HG03442 (cell line): ENCODE results near the gene ZNF778.

Experiments used
- ATAC-seq: cut with Tn5 transposase; IDR thresholded peaks from one replicate; pipeline ENCODE4 v1.9.1; 2021; ENCODE audit warnings: mild to moderate bottlenecking, moderate library complexity; ENCODE audit not compliant: unreplicated experiment

Gene ZNF778

GRCh38 chr16:89217388-89218191, at the start of gene ZNF778:
Gene ZNF778, plus strand, starts transcription at chr16:89217703. Its CDS starts 3,425 bp downstream, at chr16:89221128.
- ATAC-seq: peak; percentile 74

- no peak for ATAC-seq
These were observed 48.9 kb upstream of the ZNF778 start for GRCh38 chr16:89168381-89169189.

GRCh38 chr16:89169778-89170177, 47.7 kb upstream of the ZNF778 start:
- no peak for ATAC-seq

GRCh38 chr16:89170346-89171215, 46.9 kb upstream of the ZNF778 start:
- ATAC-seq: no peak

GRCh38 chr16:89171216-89172170, 46.0 kb upstream of the ZNF778 start, which contains the start of gene CDH15:
Gene CDH15, plus strand, starts transcription at chr16:89171748. Its CDS starts 84 bp downstream, at chr16:89171832.
- peak; percentile 70 for ATAC-seq

GRCh38 chr16:89172171-89172527, 45.4 kb upstream of the ZNF778 start:
- no peak for ATAC-seq

GRCh38 chr16:89172528-89173173, 44.9 kb upstream of the ZNF778 start:
- no peak for ATAC-seq

- ATAC-seq: no peak
These were observed 44.2 kb upstream of the ZNF778 start for GRCh38 chr16:89173174-89173921.

GRCh38 chr16:89174055-89174827, 43.3 kb upstream of the ZNF778 start:
- ATAC-seq: no peak

GRCh38 chr16:89174877-89175276, 42.6 kb upstream of the ZNF778 start:
- ATAC-seq: no peak

GRCh38 chr16:89175280-89176146, 42.0 kb upstream of the ZNF778 start:
- ATAC-seq: no peak

GRCh38 chr16:89176147-89176690, 41.3 kb upstream of the ZNF778 start:
- no peak for ATAC-seq

GRCh38 chr16:89176717-89177116, 40.8 kb upstream of the ZNF778 start:
- ATAC-seq: no peak

GRCh38 chr16:89177501-89177900, 40.0 kb upstream of the ZNF778 start:
- ATAC-seq: no peak

GRCh38 chr16:89178453-89179147, 38.9 kb upstream of the ZNF778 start:
- ATAC-seq: no peak

- no peak for ATAC-seq
These were observed 38.4 kb upstream of the ZNF778 start for GRCh38 chr16:89179148-89179484.
